NCI-H146 treated with DMSO at 0.1 percent for 48 hours (cell line): Measurements from ENCODE around the gene STRBP.
A peak's percentile ranks its signal among the peaks of the same experiment; 100 is the strongest.

ENCODE experiments used
- DNase-seq: peaks from one replicate; lab custom pipeline; 2025; ENCODE audit not compliant: unreplicated experiment; lab: John Stamatoyannopoulos, UW

STRBP gene

GRCh38 chr9:123138163-123138562 lies 130.2 kb downstream of the STRBP start:
- DNase-seq, result no peak

DNA sequence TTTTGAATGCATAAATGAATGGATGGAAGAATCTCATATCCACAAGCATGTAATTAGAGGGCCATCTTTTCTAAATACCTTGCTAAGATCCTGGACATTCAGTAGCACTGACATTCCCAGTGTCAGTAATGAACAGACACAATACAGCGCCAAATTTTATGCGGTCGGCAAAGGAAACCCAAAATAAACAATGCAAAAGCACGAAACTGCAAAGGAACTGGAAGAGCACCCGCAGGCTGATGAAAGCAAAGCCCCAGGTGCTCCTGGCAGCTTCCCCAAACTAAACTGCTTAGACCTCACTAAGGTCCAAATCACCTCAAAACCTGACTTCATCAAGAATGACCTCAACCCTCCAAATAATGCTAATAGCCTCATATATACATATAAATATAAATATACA lies 133.0 kb downstream of the STRBP start:
- DNase-seq, result no peak

DNA sequence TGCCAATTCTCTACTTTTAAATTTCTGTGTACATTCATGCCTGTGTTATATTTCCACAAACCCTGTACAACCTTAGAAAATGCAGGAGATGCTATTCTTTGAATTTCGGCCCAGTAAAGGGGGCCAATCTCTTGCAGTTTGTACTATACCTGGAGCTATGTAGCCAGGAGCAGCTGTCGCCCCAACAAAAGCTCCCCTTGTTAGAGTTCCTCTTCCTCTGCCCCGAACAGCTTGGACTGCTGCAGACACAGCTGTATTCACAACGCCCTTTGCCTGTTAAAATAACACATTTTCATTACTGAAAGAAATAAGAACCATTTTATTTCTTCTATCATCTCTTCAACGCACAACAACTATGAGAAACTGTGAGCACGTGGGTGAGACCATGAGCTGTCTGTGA lies 135.7 kb downstream of the STRBP start:
- no peak for DNase-seq

GRCh38 chr9:123131993-123132392 lies 136.4 kb downstream of the STRBP start:
- no peak for DNase-seq

GRCh38 chr9:123131258-123131657 lies 137.1 kb downstream of the STRBP start:
- no peak for DNase-seq

DNA sequence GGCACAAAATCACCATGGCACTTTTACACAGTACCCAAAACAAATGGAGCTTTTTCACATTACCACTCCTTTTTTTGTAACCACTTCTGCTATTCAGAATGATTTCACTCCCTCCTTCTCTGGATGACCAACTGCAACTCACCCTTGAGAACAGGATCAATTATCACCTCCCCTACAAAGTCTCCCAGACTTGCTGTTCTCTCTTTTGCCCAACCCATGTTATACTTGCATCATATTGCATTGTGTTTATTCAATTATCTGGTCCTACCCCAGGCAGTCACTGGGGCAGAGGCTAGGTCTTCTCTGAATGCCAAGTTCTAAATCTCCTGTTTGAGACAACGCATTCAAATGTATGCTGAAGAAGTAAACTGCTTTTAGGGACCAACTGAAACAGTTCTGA lies 139.0 kb downstream of the STRBP start:
- no peak for DNase-seq

- DNase-seq, result no peak
These were observed 139.8 kb downstream of the STRBP start for GRCh38 chr9:123128591-123128990.

DNA sequence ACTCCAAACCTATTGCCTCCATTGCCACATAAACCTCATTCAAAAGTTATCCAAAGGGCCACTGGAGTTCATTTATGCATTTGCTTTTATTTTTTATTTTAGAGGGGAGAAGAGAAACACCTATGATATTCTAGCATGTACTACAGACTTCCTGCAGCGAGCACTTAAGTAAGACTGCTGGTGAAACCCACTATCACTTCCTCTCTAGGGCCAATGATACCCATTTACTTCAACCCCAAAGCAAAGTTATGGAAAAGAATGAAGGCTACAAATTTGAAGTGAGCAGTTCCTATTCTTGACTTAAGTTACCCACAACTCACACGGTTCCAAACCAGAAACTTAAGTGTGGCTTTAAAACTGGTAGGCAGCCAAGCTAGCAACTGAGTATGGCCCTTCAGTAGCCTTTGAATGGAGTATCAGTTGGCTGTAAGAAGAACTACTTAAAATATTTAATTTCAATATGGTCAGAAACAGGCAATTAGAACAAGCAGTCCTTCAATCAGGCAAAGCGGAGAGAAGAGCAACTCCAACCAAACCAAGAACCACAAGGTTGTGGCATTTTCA lies 140.8 kb downstream of the STRBP start:
- DNase-seq, result no peak

GRCh38 chr9:123121457-123121856 lies 146.9 kb downstream of the STRBP start:
- no peak for DNase-seq

DNA sequence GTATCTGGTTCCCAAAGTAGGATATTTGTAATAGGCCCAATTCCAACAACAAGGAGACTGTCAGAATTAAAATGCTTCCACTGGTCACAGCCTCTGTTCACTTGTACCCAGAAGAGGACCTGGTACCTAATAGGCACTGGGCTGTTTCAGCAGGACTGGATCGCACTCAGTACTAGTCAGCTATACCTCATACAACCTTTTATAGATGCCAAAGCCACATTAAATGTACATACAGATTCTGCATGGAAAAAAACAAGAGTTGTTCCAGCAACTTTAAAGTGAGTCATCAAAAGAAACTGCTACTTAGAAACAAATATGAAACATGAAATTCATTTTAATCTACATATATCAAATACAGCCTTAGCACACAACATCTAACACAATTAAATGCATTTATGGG lies 147.4 kb downstream of the STRBP start:
- no peak for DNase-seq

GRCh38 chr9:123120131-123120530 lies 148.3 kb downstream of the STRBP start:
- peak; percentile 49 for DNase-seq

GRCh38 chr9:123119566-123119965 lies 148.8 kb downstream of the STRBP start:
- no peak for DNase-seq

DNA sequence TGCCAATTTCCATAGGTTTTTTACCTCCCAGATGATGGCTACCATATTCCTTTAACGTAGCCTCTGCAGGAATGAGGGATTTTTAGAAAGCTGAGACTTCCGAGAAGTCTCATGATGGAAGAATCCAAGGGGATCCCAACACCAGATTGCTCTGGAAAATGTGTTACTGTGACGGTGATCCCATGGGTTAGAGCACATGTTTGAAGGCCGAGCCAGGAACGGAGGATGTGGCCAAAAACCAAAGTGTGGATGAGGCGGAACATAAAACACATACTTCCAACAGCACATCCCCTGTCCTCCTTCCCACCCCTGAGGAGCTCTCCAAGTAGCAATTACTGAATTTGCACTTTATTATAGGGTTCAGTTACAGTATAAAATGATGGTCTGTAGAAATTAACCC lies 152.3 kb downstream of the STRBP start:
- no peak for DNase-seq

DNA sequence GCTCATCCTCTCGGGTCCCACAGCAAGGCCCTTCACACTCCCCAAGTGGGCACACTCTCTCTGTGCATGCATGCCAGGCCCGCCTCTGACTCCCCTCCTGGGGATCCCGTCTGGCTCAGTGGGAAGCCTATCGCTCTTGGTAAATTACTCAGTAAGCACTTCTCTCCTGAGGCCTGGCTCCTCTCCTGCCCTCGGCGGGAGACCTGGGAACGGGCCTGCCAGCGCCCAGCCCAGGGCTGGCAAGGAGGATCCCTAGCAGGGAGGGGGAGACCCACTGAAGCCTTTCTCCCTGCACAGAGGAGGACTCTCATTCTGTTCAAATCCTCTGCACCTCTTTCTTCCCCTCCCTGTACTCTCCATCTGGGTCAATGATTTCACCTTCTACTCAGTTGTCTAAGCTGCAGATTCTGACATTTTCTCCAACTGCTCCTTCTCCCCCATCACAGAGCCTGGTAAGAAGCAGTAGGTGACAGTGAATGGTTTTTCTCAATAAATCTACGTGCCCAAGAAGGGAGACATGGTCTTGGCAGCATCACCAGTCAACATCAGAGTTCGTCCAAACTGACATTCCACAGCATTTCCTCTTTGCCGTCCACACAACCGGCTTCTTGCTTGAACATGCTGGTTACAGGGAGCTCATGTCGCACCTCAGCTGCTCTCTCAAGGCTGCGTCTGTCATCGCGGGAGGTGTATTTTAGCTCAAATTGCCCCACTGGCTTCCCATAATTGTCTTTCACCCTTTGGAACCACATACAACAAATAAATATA lies 153.1 kb downstream of the STRBP start:
- DNase-seq, result no peak

DNA sequence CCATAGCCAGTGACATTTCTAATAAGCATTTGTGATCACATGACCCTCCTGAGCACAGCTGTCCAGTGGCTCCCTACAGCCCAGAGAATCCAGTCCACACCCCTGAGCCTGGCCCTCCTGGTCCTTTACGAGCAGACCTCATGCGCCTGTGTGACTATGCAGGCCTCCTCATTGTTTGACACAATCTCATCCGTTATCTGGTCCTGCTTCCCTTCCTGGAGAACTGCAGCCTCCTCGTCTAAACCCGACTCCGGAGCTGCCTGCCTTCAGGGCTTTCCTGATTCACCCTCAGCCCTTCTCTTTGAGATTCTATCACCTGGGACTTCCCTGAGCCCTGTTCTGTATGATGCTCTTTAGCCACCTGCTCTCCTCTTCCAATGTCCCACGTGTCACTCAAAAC lies 155.2 kb downstream of the STRBP start:
- DNase-seq, result no peak

GRCh38 chr9:123112015-123112975 lies 156.1 kb downstream of the STRBP start:
- DNase-seq, result no peak

DNA sequence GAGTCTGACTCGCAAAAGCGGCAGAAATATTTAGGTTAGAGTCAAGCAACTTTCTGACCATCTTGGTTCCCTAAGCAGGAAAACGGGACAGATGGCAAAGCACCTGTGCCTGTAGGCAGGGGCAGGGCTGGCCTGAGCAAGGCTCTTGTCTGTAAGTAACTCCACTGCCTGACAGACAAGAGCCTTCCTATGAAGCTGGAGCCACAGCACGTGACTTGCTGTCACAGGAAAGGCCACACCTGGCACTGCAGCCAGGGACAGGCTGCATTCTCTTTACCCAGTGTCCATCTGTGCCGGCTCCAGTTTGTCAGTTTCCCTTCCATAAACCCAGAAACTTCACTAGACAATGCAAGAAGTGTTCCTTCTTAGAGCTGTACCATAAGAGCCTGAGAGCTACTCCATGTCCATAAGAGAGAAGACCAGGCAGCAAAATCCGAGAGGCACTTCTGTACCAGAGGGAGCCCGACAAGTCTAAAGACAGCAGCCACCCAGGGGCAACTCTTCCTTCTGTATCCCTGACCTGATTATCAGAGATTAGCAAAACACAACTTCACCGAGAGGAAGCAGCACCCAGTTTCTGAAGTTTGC lies 156.9 kb downstream of the STRBP start:
- DNase-seq, result no peak

- DNase-seq, result no peak
These were observed 158.7 kb downstream of the STRBP start for GRCh38 chr9:123109540-123110279.

- no peak for DNase-seq
These were observed 159.4 kb downstream of the STRBP start for GRCh38 chr9:123108976-123109375.

GRCh38 chr9:123107639-123108285 lies 160.6 kb downstream of the STRBP start:
- no peak for DNase-seq
